GM21825 (cell line): Measurements from ENCODE around the gene PRSS1.
"Not testable (repeated sequence)": the region's sequence is repeated elsewhere in the genome, so short reads cannot be mapped to it uniquely, and the experiment has no call there.

Source experiments
- ATAC-seq: cut with Tn5 transposase; IDR thresholded peaks from one replicate; pipeline ENCODE4 v1.9.1; 2021; ENCODE audit warnings: mild to moderate bottlenecking, moderate library complexity; ENCODE audit not compliant: unreplicated experiment

The PRSS1 gene

DNA sequence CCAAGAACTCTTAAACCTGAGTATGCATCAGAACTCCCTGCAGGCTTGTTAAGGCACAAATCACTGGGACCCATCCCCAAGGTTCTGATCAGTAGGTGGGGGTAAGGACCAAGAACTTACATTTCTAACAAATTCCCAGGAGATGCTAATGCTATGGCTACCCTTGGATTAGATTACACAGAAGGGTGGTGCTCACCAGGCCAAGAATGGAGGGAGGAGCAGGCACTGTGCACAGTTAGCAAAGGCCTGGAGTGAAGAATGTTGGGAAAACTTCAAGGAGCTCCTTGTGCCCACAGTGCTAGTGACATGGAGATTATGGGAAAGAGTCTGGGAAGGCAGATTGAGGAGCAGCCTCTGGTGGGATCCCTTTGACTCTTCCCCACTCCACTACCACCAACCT, 23.4 kb downstream of the PRSS1 start:
- no peak for ATAC-seq

DNA sequence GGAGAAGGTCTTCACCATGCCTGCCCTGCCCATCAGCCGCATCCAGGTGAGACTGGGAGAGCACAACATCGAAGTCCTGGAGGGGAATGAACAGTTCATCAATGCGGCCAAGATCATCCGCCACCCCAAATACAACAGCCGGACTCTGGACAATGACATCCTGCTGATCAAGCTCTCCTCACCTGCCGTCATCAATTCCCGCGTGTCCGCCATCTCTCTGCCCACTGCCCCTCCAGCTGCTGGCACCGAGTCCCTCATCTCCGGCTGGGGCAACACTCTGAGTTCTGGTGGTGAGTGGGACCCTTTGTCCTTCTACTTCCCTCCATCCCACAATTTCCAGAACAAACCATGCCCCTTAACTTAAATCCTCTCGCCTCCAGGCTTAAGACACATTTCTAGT, 24.0 kb downstream of the PRSS1 start:
- no peak for ATAC-seq

DNA sequence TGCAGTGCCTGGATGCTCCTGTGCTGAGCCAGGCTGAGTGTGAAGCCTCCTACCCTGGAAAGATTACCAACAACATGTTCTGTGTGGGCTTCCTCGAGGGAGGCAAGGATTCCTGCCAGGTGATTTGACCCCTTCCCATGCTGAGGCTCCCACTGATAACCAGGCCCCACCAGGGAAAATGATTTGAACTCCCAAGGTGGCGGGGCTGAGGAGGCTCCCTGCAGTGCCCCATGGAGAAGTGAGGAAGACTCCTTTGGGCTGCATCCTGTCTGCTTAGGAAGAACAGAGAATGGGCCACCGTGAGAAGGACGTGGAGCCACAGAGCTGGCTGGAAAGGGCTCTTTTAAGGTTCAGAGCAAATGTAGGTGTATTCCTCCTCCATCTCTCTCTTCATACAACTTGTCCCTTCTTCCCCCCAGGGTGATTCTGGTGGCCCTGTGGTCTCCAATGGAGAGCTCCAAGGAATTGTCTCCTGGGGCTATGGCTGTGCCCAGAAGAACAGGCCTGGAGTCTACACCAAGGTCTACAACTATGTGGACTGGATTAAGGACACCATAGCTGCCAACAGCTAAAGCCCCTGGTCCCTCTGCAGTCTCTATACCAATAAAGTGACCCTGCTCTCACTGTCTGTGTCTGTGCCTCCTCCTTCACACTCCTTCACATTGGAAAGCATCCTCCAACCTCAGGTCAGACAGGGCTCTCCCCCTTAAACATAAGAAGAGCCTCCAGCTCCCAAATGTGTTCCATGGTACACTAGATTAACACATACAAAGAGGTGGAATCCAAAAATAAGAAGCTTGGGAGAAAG, 24.9 kb downstream of the PRSS1 start:
- no peak for ATAC-seq

DNA sequence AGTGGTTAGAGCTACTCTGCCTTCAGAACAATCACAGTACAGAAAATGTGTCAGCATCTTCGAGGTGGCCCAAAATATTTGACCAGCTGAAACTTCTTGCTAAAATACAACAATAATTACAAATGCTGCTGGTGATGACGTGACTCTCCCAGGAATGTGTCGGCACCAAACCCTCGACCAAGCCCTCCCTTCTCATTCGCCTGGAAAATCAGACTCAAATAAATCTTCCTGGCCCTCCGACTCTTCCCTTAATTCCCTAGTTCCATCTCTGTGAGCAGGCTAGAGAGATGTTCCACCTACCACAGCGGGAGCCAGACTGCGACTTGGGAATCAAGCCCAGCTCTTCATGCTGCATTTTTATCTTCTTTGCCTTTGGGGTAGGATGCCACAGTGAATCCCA, 25.6 kb downstream of the PRSS1 start:
- ATAC-seq = no peak

DNA sequence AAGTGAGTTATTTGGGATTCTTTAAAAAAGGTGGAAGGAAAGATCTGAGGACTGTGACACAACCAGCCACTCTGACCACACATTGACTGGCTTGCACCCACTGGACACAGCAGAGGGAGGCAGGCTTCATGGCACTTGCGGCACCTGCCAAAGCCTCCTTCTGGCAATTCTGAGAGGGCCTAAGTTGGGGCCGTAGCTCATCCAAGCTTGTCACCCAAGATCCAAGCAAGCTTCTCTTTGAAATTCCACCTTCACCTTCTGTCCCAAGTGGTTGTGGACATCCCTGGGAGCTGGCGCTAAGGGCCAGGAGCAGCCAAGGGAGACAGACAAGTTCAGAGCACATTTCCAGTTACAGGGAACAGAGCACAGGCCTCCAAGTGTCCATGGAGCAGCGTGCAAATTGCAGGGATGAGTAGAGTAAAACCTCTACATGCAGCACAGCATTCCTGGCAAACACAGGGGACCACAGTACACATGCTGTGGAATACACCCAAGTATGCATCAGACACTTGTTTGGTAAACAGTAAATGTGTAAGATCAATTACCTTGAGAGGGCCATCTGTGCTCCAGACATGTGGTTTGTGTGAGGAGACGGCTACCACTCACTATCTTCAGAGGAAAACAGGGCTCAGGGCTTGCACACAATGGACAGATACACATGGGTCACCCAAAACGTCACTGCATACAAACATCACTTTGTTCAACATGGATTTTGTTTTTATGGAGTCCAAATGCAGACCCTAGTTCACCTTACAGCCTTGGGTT, 26.3 kb downstream of the PRSS1 start:
- ATAC-seq = not testable (repeated sequence)

DNA sequence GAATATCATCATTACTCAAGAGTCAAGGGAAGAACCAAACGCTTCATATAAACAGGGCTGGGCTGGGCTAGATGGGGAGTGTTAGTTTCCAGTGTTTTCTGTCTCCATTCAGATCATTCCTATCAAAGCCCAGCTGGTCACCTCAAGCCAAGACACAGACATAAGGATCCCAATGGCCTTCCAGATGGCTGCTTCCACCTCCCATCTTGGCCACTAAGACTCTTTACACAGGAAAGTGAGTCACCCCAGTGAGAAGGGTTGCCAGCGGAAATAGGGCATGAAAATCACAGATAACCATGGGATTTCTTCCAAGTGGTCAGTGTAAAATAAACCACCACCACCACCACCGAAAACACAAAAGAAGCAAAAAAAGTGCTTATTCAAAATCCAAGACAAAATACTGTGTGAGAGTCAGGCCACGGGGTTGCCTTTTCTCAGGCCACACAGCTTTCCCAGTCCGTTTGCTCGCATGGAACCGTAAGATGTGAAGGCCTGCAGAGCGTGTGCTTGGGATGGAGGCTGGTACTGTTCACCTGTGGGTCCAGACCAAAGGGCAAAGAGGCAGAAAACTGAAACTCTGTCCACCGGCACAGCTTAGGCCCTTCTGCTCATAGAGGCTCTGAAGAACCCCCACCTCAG, 27.1 kb downstream of the PRSS1 start:
- no peak for ATAC-seq

DNA sequence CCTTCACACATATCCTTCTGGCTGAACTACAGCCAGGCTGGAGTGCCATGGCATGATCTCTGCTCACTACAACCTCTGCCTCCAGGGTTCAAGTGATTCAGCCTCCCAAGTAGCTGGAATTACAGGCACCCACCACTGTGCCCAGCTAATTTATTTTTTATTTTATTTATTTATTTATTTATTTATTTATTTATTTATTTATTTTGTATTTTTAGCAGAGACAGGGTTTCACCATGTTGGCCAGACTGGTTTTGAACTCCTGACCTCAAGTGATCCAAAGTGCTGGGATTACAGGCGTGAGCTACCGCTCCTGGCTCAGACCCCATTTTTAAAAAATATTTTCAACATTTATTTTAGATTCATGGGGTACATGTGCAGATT, 27.6 kb downstream of the PRSS1 start:
- ATAC-seq = not testable (repeated sequence)

DNA sequence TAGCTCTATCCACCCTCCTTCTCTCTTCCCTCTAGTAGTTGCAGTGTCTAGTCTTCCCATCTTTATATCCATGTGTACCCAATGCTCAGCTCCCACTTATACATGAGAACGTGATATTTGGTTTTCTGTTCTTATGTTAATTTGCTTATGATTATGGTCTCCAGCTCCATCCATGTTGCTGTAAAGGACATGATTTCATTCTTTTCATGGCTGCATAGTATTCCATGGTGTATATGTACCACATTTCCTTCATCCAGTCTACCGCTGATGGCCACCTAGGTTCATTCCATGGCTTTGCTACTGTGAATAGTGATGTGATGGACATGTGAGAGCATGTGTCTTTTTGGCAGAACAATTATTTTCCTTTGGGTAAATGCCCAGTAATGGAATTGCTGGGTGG, 28.0 kb downstream of the PRSS1 start:
- ATAC-seq = no peak

DNA sequence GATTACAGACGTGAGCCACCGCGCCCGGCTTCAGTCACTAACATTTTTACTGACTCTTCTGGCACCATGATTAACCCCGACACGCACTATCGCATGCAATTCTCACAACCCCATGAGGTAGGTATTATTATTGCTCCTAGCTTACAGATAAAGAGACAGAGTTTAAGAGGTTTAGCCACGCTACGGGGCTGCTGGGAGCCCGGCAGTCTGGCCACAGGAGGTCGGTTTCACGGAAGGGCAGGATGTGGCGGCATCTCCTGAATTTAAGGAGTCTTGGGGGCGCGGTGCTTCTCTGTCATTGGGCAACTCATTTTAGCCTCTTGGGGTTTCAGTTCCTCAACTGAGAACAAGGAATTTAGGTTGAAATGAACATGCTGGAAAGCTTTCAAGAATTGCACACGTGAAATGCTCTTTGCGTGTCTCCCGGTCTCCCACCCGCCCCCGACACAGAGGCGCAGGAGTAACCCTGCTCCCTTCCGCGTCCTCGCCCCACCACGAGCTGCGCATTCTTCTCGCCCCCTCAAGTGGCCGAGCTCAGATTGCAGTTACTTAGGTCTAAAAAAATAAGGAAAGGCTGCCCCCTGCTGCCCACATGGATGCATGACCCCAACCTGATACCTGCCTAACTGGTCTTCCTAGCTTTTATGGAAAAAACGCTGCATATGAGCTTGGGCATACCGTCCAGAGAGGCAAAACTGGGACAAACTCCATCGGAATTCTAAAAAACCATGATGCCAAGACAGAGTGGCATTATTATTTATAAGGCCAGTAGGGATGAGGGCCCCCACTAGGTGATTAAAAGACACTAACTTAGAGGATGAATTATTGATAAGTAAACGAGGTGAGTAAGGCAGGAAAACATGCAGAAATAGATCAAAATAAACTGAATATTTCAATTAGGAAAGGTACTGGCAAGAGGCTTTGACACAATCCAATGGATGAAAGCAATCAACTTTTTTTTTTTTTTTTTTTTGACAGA, 33.9 kb downstream of the PRSS1 start:
- ATAC-seq = peak; percentile 95

DNA sequence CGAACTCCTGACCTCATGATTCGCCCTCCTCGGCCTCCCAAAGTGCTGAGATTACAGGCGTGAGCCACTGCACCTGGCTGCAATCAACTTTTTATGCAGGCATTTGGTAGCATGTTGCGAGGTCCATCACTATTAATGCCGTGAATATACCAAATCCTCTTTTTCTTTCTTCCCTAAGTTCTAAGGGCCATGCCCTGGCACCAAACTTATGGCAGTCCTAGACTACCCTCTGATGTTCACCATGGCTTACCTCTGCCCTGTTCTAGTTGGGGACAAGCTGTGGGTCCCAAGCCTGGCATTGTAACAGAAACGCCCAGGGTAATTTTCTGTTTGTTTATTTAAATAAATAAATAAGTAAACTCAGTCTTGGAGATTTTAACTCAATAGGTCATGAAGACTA, 34.8 kb downstream of the PRSS1 start:
- ATAC-seq = no peak

DNA sequence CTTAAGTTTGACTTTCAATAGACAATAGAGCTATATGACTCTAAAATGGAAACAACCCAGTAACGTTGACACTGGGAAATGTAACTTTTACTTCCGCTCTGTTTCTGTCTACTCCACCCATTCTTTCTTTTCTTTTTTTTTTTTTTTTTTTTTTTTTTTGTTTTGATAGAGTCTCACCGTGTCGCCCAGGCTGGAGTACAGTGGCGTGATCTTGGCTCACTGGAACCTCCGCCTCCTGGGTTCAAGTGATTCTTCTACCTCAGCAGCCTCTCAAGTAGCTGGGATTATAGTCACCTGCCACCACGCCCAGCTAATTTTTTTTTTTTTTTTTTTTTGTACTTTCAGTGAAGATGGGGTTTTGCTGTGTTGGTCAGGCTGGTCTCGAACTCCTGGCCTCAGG, 35.4 kb downstream of the PRSS1 start:
- ATAC-seq = no peak

DNA sequence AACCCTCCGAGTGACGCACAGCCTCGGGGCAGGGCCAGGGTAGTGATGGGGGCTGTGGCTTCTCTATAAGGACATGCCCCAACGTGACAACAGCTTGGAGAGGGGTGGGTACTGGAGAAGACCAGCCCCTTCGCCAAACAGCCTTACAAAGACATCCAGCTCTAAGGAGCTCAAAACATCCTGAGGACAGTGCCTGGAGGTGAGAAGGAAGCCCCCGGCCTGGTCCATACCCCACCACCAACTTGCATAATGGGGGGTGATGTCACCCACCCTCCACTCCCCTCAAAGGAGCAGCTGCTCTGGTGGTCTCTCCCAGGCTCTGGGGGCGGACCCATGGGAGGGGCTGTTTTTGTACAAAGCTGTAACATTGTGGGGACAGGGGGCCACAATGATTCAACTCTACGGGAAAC, 36.6 kb downstream of the PRSS1 start:
- ATAC-seq = no peak

DNA sequence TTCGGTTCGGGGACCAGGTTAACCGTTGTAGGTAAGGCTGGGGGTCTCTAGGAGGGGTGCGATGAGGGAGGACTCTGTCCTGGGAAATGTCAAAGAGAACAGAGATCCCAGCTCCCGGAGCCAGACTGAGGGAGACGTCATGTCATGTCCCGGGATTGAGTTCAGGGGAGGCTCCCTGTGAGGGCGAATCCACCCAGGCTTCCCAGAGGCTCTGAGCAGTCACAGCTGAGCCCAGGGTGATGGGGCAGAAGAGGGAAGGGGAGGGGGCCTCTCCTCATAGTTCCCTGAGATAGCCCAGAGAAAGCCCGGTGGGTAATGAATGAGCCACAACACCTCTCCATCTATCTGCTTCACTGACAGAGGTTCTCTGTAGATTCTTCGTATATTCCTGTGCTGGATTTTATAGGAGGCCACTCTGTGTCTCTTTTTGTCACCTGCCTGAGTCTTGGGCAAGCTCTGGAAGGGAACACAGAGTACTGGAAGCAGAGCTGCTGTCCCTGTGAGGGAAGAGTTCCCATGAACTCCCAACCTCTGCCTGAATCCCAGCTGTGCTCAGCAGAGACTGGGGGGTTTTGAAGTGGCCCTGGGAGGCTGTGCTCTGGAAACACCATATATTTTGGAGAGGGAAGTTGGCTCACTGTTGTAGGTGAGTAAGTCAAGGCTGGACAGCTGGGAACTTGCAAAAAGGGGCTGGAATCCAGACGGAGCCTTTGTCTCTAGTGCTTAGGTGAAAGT, 37.9 kb downstream of the PRSS1 start:
- no peak for ATAC-seq

DNA sequence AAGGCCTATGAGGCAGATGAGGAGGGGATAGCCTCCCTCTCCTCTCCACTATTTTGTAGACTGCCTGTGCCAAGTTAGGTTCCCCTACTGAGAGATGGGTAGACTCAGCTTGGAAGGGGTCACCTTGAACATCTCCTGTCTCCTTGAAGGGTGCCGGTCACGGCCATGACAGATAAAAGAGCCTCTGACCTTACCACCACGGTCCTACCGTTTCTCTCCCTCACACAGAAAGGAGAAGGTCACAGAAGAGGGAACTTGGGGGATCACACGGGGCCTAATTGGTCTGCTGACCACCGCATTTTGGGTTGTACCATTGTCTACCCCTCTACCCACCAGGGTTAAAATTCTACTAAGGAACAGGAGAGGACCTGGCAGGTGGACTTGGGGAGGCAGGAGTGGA, 38.5 kb downstream of the PRSS1 start:
- no peak for ATAC-seq

DNA sequence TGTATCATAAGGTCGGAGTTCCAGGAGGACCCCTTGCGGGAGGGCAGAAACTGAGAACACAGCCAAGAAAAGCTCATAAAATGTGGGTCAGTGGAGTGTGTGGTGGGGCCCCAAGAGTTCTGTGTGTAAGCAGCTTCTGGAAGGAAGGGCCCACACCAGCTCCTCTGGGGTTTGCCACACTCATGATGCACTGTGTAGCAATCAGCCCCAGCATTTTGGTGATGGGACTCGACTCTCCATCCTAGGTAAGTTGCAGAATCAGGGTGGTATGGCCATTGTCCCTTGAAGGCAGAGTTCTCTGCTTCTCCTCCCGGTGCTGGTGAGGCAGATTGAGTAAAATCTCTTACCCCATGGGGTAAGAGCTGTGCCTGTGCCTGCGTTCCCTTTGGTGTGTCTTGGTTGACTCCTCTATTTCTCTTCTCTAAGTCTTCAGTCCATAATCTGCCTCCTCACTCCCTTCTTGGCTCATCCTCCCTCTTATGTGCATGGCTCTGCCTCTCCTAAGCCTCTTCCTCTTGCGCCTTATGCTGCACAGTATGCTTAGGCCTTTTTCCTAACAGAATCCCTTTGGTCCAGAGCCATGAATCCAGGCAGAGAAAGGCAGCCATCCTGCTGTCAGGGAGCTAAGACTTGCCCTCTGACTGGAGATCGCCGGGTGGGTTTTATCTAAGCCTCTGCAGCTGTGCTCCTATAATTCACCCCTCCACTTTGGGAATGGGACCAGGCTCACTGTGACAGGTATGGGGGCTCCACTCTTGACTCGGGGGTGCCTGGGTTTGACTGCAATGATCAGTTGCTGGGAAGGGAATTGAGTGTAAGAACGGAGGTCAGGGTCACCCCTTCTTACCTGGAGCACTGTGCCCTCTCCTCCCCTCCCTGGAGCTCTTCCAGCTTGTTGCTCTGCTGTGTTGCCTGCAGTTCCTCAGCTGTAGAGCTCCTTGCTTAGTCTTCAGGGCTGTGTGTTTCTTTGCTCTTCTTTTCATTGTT, 39.3 kb downstream of the PRSS1 start:
- ATAC-seq = no peak

DNA sequence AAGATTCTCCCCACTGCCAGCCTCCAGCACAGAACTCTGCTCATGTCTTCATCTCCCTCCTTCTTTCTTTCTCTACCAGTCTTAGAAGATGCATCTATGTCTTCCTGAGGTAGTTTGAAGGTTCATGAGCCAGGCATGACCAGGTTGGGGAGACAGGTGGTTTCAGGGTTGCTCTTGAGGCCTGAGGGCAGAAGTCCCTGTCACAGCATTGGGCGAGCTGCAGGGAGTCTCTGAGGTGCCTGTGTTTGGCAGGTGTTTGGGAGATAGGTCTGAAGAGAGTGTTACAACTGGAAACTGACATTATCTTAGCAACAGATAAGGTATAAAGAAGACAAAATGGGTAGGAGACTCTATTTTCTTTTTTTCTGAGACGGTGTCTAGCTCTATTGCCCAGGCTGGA, 40.2 kb downstream of the PRSS1 start:
- no peak for ATAC-seq

DNA sequence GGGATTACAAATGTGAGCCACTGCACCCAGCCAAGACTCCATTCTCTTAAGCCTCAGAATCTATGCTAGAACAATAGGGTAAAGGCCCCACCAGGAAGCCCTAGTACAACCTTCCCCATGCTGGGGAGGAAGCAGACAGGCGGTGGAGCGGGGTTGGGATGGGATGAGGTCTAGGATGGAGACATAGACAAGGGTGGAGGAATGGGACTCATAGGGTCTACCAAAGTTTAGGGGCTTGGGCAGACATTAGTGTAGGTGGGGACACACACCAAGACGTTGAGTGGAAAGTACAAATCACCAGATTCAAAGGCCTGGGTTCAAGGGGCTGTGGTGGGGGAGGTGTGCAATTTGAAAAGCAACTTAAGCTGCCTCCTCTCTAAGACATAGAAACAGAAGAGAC, 40.8 kb downstream of the PRSS1 start:
- ATAC-seq = no peak

DNA sequence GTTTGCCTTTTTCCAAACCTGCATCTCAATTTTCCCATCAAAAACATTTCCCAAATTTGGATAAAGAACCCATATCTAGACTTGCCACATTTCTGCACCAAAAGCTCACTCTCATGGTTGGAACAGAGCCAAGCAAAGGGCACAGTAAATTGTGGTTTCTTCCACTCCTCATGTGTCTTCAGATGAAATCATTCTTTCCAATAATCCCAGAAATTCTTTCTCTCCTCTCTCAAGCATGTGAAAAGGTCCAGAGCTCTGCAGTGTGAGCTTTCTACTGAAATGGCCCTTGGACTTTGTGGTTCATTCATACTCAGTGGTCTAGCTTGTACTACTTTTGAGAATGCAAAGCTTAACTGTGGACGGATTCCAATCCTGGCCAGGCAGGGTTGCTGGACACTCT, 41.3 kb downstream of the PRSS1 start:
- ATAC-seq = no peak

DNA sequence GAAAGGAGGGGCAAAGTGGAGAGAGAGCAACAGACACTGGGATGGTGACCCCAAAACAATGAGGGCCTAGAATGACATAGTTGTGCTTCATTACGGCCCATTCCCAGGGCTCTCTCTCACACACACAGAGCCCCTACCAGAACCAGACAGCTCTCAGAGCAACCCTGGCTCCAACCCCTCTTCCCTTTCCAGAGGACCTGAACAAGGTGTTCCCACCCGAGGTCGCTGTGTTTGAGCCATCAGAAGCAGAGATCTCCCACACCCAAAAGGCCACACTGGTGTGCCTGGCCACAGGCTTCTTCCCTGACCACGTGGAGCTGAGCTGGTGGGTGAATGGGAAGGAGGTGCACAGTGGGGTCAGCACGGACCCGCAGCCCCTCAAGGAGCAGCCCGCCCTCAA, 42.2 kb downstream of the PRSS1 start:
- ATAC-seq = no peak
